ENCODE data around the gene CIAO3. TPM values are rescaled to one million over a fixed set of nuclear protein-coding genes. Genes with fewer than 3 reads are reported as not detected.
"Not testable (repeated sequence)": the region's sequence is repeated elsewhere in the genome, so short reads cannot be mapped to it uniquely, and the experiment has no call there.

The CIAO3 gene
- polyA plus RNA-seq, 1 donor (not counting 4 experiments of a cell fraction or from before 2014, with no cell fraction given) = 24.9 TPM

DNA sequence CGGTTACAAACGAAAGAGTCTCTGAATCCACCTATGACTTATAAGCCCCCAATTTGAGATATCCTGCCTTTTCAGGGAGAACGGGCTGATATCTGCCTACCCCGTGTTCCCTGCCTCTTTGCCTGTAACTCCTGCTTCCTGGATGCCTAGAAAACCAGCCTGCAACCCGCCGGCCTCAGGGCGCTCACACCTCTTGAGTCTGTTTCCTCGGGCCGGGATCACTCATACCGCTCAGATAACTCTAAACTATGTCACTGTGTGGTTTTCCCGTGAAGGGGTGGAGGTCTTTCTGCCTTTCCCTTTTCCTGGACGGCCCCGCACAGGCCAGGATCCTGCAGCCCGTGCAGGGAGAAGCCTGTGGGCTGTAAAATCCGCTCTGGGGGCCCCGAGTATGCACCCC, 37.0 kb upstream of the CIAO3 start:
- H3K4me2 ChIP-seq (ENCODE audit: control insufficient read depth, extremely low read depth, insufficient read depth, low read depth, low read length) = no peak overlapping the region
- H4K20me1 ChIP-seq (ENCODE audit: control insufficient read depth, extremely low read depth, insufficient read depth, low read length) = no peaks in the 10 kb centered on the region
- H3K4me3 ChIP-seq (ENCODE audit: control insufficient read depth in 2 of 3, extremely low read depth in 1 of 3, insufficient read depth in 2 of 3, low read depth in 1 of 3, low read length in 3 of 3) = no peak overlapping the region
- H2AFZ ChIP-seq (ENCODE audit: control insufficient read depth, low read length) = no peak overlapping the region
- no peak overlapping the region for H3K9ac ChIP-seq (ENCODE audit: control insufficient read depth, extremely low read depth, insufficient read depth, low read length)
- H3K4me1 ChIP-seq (ENCODE audit: control insufficient read depth, extremely low read depth, insufficient read depth, low read length) = peaks cover 11% of the 10 kb centered on the region
- no peaks in the 10 kb centered on the region for H3K36me3 ChIP-seq (ENCODE audit: control insufficient read depth in 2 of 2, extremely low read depth in 1 of 2, insufficient read depth in 2 of 2, low read length in 2 of 2)
- H3K27ac ChIP-seq (ENCODE audit: control insufficient read depth, insufficient read depth, low read length) = no peak overlapping the region
- TF ChIP-seq, protein P1, sequence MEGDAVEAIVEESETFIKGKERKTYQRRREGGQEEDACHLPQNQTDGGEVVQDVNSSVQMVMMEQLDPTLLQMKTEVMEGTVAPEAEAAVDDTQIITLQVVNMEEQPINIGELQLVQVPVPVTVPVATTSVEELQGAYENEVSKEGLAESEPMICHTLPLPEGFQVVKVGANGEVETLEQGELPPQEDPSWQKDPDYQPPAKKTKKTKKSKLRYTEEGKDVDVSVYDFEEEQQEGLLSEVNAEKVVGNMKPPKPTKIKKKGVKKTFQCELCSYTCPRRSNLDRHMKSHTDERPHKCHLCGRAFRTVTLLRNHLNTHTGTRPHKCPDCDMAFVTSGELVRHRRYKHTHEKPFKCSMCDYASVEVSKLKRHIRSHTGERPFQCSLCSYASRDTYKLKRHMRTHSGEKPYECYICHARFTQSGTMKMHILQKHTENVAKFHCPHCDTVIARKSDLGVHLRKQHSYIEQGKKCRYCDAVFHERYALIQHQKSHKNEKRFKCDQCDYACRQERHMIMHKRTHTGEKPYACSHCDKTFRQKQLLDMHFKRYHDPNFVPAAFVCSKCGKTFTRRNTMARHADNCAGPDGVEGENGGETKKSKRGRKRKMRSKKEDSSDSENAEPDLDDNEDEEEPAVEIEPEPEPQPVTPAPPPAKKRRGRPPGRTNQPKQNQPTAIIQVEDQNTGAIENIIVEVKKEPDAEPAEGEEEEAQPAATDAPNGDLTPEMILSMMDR (optimal IDR thresholded peaks at IDR 0.05 in 1 of 3, IDR thresholded peaks at IDR 0.05 in 1 of 3, conservative IDR thresholded peaks at IDR 0.05 in 1 of 3; ENCODE audit: extremely low read depth in 1 of 3, insufficient read depth in 2 of 3, low read length in 3 of 3) = no peak
- no peak for TF ChIP-seq EZH2 (IDR thresholded peaks at IDR 0.05; ENCODE audit: low read length)
- FAIRE-seq = no peak
- no peaks in the 10 kb centered on the region for H3K79me2 ChIP-seq (ENCODE audit: control insufficient read depth, insufficient read depth, low read length)
- dilution Hi-C loops (cut with MboI; ENCODE audit: extremely low pct_ligation_motif_present, low sequenced_read_pairs) = no loop called here
- H3K9me1 ChIP-seq (ENCODE audit: control insufficient read depth, extremely low read depth, insufficient read depth, low read length) = no peaks in the 10 kb centered on the region
- H3K27me3 ChIP-seq (ENCODE audit: control insufficient read depth, extremely low read depth, insufficient read depth, low read length) = peaks cover 15% of the 10 kb centered on the region
- no peaks in the 10 kb centered on the region for H3K9me3 ChIP-seq (ENCODE audit: control insufficient read depth, low read depth, low read length)
- no peak for DNase-seq (ENCODE audit: low read depth, low spot score)

DNA sequence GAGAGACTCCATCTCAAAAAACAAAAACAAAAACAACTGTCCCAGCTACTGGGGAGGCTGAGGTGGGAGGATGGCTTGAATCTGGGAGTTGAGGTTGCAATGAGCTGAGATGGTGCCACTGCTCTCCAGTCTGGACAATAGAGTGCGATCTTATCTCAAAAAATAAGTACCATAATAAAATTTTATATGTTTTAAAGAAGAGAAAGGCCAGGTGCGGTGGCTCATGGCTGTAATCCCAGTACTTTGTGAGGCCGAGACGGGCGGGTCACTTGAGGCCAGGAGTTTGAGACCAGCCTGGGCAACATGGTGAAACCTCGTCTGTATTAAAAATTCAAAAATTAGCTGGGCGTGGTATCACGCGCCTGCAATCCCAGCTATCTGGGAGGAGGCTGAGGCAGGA, 36.0 kb upstream of the CIAO3 start:
- Histone ChIP-seq H3K9me3 (ENCODE audit: control insufficient read depth, low read depth, low read length) (no peaks in the 10 kb centered on the region), H3K36me3 (ENCODE audit: control insufficient read depth in 2 of 2, extremely low read depth in 1 of 2, insufficient read depth in 2 of 2, low read length in 2 of 2) (no peaks in the 10 kb centered on the region), H3K27ac (ENCODE audit: control insufficient read depth, insufficient read depth, low read length) (no peak overlapping the region), H3K27me3 (ENCODE audit: control insufficient read depth, extremely low read depth, insufficient read depth, low read length) (peaks cover 7% of the 10 kb centered on the region), H3K9ac (ENCODE audit: control insufficient read depth, extremely low read depth, insufficient read depth, low read length) (no peak overlapping the region), H3K9me1 (ENCODE audit: control insufficient read depth, extremely low read depth, insufficient read depth, low read length) (no peaks in the 10 kb centered on the region), H3K4me2 (ENCODE audit: control insufficient read depth, extremely low read depth, insufficient read depth, low read depth, low read length) (no peak overlapping the region), H2AFZ (ENCODE audit: control insufficient read depth, low read length) (no peak overlapping the region), H3K4me3 (ENCODE audit: control insufficient read depth in 2 of 3, extremely low read depth in 1 of 3, insufficient read depth in 2 of 3, low read depth in 1 of 3, low read length in 3 of 3) (no peak overlapping the region), H3K4me1 (ENCODE audit: control insufficient read depth, extremely low read depth, insufficient read depth, low read length) (peaks cover 6% of the 10 kb centered on the region), H4K20me1 (ENCODE audit: control insufficient read depth, extremely low read depth, insufficient read depth, low read length) (no peaks in the 10 kb centered on the region), H3K79me2 (ENCODE audit: control insufficient read depth, insufficient read depth, low read length) (no peaks in the 10 kb centered on the region)
- DNase-seq (ENCODE audit: low read depth, low spot score) = no peak
- TF ChIP-seq, protein P1 (optimal IDR thresholded peaks at IDR 0.05 in 1 of 3, IDR thresholded peaks at IDR 0.05 in 1 of 3, conservative IDR thresholded peaks at IDR 0.05 in 1 of 3; ENCODE audit: extremely low read depth in 1 of 3, insufficient read depth in 2 of 3, low read length in 3 of 3) = no peak
- TF ChIP-seq EZH2 (IDR thresholded peaks at IDR 0.05; ENCODE audit: low read length) = no peak
- FAIRE-seq = no peak
- dilution Hi-C loops (cut with MboI; ENCODE audit: extremely low pct_ligation_motif_present, low sequenced_read_pairs) = no loop called here

DNA sequence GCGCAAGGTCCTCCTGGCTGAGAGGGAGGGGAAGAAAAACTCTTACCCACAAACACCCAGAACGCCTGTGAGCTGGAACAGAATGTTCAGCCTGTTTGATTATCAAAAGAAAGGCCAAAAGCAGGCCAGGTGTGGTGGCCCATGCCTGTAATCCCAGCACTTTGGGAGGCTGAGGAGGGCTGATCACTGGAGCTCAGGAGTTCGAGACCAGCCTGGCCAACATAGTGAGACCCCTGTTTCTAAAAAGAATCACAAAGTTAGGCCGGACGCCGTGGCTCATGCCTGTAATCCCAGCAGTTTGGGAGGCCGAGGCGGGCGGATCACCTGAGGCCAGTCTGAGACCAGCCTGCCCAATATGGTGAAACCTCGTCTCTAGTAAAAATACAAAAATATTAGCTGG, 35.5 kb upstream of the CIAO3 start:
- H3K9me3 ChIP-seq (ENCODE audit: control insufficient read depth, low read depth, low read length); H4K20me1 ChIP-seq (ENCODE audit: control insufficient read depth, extremely low read depth, insufficient read depth, low read length); H3K36me3 ChIP-seq (ENCODE audit: control insufficient read depth in 2 of 2, extremely low read depth in 1 of 2, insufficient read depth in 2 of 2, low read length in 2 of 2); FAIRE-seq; H3K9ac ChIP-seq (ENCODE audit: control insufficient read depth, extremely low read depth, insufficient read depth, low read length); H3K4me1 ChIP-seq (ENCODE audit: control insufficient read depth, extremely low read depth, insufficient read depth, low read length); H3K79me2 ChIP-seq (ENCODE audit: control insufficient read depth, insufficient read depth, low read length); dilution Hi-C loops (cut with MboI; ENCODE audit: extremely low pct_ligation_motif_present, low sequenced_read_pairs); H3K27ac ChIP-seq (ENCODE audit: control insufficient read depth, insufficient read depth, low read length); H3K27me3 ChIP-seq (ENCODE audit: control insufficient read depth, extremely low read depth, insufficient read depth, low read length); H3K4me2 ChIP-seq (ENCODE audit: control insufficient read depth, extremely low read depth, insufficient read depth, low read depth, low read length); H3K9me1 ChIP-seq (ENCODE audit: control insufficient read depth, extremely low read depth, insufficient read depth, low read length); H2AFZ ChIP-seq (ENCODE audit: control insufficient read depth, low read length); H3K4me3 ChIP-seq (ENCODE audit: control insufficient read depth in 2 of 3, extremely low read depth in 1 of 3, insufficient read depth in 2 of 3, low read depth in 1 of 3, low read length in 3 of 3); DNase-seq (ENCODE audit: low read depth, low spot score): not testable (repeated sequence)
